ENCODE measurements around the gene TMEM134.
"Not testable (repeated sequence)": the region's sequence is repeated elsewhere in the genome, so short reads cannot be mapped to it uniquely, and the experiment has no call there.

The TMEM134 gene

DNA sequence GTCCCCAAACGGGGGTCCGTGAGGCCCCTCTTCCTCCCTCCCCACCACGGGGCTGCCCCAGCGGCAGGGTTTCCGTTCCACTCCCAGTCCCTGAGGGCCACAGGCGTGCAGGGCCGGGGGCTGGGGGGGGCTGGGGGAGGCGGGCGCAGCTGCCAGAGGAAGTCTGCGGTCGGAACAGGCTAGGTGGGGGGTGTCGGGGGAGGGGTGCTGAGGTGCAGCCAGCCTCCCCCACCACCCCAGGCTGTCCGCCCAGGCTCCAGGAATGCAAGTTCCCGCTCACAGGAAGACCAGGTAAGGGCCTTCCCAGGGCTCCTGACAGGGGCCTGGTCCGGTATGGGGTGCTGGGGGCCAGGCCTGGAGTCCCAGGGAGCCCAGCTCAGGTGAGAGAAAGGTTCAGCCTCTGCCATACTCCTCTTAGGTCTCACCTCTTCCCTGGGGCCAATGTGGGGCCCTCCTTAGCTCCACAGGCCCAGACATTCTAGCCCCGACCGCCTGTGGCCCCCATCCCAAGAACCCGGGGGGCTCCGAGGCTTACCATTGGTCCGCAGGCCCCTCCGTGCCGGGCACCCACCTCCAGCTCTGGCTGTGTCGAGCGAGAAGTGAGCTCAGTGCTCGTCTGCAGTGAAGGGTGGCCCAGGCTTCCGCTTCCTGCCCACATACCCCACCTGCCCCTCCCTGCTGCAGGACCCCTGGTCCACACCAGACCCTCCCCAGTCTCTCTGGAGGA lies 31.8 kb downstream of the TMEM134 start, which contains the start of gene PTPRCAP:
Gene PTPRCAP (minus strand): TSS at position 601 of the 727 bp plus-strand sequence. CDS start 63 bp downstream, at position 538.
- DNase-seq, result peak; percentile 62 to 84 (median 71)

DNA sequence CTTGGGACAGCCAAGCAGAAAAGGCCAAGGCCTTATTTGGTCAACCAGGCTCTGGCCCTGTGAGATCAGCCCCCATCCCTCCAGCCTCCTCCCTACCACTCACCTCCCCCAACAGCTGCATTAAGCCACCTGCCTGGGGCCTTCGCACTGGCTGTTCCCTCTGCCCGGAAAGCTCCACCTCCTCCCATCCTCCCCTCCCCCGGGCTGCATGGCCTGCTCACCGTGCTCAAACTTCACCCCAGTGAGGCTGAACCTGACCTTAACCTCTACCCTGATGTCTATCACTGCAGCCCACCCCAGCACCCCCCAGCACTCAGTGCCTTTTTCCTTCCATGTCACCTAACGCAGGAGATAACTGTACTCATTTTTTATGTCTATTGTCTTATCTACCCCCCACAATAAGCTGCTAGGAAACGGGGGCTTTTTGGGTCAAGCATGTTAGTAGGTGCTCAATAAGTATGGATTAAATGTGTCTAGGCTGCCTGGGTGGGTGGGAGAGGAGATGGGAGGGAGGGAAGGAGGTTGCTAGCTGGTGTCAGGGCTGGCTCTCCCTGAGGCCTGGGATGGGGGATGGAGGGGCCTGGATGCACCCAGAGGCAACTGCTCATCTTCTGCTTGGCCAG lies 32.5 kb downstream of the TMEM134 start:
- peak in 3 of 5 donors; percentile 47 to 84 (median 50) for DNase-seq

DNA sequence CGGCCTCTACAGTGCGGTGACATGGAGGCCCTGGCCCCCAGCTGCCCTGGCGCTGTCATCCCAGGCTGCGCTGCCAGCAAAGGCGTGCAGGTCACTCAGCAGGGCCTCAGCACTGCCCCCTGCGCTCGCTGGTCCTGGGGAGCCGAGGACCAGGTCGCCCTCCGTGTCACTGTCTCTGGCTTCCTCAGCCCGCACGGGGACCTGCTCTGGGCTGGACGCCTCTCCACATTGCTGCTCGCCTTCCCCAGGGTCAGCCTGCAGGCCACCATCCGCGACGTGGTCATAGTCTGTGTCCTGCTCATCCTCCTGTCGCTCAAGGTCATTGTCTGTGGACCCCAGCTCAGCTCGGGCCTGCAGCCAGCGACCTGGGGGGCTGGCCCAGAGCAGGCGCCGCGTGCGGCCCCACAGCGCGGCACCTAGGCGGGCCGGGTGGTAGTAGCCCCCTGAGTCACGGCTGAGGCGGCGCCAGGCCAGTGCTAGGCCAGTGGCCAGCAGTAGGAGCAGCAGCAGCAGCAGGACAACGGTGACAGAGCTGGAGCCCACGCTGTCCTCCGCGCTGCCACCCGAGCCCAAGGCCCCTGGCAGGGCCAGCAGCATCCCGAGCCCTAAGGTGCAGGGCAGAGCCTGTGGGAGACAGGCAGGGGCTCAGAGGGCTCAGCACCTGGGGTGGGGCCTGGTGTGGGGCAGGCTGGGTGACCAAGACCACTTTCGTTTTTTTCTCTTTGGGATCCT lies 33.2 kb downstream of the TMEM134 start:
- no peak for DNase-seq

DNA sequence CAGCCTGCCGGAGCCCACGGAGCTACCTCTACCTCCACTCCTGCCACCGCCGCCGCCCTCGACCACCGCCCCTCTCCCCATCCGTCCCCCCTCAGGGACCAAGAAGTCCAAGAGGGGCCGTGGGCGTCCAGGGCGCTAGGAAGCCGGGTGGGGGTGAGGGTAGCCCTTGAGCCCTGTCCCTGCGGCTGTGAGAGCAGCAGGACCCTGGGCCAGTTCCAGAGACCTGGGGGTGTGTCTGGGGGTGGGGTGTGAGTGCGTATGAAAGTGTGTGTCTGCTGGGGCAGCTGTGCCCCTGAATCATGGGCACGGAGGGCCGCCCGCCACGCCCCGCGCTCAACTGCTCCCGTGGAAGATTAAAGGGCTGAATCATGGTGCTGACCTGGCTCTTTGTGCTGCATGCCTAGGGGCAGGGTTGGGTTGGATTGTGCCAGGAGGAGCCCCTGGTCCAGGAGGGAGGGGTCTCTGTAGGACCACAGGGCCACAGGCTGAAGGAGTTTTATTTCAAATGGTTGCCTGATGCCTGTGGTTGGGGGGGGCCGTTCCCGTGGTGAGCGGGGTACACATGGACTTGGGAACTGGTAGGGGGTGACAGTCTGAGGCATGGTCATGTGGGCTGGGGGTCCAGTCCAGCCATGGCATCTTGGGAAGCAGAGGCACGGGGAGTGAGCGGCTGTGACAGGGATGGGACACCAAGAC lies 33.9 kb downstream of the TMEM134 start:
- no peak for DNase-seq

DNA sequence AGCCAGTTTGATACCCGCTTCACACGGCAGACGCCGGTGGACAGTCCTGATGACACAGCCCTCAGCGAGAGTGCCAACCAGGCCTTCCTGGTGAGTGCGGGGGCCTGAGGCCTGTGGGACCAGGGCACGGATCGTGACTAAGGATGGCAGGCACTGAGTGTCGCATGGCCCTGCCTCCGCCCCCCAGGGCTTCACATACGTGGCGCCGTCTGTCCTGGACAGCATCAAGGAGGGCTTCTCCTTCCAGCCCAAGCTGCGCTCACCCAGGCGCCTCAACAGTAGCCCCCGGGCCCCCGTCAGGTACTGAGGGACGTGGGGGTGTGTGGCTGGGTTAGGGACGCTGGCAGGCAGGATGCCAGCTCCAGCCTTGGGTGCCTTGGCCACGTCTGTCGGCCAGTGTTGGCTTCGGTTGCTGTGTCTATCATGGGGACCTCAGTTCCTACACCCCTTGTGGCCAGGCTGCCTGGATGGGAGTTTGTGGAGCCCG lies 34.6 kb downstream of the TMEM134 start:
- DNase-seq, result no peak

DNA sequence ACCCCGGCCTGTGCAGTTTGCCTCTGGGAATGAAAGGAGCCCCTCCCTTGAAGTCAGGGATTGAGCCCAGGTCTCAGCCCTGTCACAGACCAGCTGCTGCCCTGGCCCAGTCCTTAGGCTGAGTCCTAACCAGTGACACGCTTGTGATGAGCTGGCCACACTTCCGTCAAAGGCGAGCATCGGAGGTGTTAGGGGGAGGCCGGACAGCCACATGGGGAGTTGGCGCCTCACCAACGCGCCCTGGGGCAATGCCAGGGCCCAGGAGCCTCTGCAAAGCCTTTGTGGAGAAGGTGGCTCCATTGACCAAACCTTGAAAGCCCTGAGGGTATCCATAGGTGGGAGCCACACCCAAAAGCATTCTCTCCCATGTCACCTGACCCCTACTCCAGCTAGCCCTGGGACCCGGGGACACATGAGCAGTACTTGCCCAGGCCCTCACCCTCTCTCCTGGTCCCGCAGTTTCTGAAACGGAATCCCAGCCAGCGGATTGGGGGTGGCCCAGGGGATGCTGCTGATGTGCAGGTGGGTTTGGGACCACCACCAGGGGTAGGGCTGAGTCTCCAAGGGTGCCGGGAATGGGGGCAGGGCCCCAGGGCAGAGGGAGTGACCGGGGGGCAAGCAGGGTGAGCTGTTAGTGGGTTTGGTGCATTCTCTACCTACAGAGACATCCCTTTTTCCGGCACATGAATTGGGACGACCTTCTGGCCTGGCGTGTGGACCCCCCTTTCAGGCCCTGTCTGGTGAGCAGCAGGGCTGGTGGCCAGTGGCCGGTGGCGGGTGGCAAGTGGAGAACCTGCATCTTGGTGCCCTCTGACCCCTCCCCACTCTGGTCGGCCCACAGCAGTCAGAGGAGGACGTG lies 35.3 kb downstream of the TMEM134 start:
- DNase-seq, result no peak

DNA sequence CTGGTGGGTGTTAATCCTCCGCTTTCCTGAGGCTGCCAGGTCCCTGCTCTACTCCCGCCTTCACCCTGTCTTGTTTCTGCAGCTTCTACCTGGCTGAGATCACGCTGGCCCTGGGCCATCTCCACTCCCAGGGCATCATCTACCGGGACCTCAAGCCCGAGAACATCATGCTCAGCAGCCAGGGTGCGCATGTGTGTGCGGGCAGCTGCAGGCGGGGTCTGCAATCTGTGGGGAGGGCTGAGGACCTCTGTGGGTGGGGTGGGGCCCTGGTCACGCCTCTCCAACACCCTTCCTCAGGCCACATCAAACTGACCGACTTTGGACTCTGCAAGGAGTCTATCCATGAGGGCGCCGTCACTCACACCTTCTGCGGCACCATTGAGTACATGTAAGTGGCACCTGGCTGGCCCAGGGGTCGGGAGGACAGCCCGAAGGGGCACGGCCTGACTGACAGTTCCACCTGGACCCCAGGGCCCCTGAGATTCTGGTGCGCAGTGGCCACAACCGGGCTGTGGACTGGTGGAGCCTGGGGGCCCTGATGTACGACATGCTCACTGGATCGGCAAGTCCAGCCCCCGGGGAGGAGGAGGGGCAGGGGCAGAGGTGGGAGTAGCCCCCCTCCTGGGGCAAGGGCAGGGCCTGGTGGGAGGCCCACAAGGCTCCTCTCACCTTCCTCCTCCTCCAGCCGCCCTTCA lies 36.2 kb downstream of the TMEM134 start:
- DNase-seq, result no peak

DNA sequence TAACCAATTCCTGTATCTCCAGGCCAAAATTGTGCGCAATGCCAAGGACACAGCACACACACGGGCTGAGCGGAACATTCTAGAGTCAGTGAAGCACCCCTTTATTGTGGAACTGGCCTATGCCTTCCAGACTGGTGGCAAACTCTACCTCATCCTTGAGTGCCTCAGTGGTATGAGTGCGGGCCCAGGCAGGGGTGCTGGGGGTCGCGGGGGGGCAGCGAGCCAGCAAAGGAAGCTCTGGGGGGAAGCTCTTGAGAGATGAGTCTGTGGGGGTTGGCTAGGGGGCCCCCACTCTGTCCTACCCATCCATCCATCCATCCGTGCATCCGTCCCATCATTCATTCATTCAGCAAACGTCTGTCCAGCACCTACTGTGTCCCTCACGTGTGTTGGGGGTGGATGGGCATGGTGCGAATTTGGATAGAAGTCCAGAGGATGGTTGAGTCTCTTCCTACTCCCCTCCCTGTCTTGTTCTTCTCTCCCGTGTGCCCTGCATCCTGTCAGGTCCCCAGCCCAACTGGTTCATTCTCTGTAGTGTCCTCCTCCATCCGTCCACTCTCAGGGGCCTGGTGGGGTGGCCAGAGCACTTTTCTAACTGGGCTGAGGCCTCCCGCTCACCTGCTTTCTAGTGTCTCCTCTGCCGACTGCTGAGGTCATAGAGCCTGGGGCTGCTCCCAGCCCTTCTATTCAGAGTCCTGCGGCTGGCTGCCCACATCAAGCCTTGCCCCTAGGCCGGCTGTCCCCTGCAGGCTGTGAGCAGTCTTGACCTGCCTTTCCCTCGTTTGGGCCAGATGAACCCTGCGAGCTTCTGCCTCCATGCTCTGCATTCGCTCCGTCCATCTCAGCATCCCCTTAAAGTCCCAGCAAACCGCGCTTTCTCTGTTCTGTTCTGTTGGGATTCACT lies 37.5 kb downstream of the TMEM134 start:
- DNase-seq, result no peak

DNA sequence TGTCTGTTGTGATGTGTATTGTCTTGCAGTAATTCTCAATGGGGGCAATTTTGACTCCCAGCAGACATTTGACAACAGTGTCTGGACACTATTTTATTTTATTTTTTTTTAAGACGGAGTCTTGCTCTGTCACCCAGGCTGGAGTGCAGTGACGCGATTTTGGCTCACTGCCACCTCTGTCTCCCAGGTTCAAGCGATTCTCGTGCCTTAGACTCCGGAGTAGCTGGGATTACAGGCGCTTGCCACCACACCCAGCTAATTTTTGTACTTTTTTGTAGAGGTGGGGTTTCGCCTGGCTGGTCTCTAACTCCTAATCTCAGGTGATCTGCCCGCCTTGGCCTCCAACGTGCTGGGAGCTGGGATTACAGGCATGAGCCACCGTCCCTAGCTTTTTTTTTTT lies 39.3 kb downstream of the TMEM134 start:
- no peak for DNase-seq

DNA sequence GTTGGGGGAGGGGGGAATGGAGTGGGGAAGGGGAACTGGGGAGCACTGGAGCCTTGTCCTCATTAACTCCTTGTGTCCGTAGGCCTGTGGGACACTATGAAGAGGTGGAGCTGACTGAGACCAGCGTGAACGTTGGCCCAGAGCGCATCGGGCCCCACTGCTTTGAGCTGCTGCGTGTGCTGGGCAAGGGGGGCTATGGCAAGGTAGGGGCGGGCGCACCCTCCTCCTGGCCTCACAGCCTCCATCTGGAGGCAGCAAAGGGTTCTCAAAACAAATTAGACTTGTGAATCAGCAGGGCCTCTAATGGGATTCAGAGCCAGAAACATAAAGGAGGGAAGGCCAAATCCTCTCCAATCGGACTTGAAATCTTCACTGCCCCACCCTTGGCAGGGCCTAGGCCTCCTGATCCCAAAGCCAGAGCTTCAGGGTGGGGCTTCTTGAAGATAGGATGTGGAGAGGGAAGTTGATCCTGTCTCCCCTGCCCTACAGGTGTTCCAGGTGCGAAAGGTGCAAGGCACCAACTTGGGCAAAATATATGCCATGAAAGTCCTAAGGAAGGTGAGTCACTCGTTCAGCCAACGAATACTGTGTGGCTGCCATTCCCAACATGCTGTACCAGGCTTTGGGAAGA lies 39.9 kb downstream of the TMEM134 start:
- DNase-seq, result no peak

DNA sequence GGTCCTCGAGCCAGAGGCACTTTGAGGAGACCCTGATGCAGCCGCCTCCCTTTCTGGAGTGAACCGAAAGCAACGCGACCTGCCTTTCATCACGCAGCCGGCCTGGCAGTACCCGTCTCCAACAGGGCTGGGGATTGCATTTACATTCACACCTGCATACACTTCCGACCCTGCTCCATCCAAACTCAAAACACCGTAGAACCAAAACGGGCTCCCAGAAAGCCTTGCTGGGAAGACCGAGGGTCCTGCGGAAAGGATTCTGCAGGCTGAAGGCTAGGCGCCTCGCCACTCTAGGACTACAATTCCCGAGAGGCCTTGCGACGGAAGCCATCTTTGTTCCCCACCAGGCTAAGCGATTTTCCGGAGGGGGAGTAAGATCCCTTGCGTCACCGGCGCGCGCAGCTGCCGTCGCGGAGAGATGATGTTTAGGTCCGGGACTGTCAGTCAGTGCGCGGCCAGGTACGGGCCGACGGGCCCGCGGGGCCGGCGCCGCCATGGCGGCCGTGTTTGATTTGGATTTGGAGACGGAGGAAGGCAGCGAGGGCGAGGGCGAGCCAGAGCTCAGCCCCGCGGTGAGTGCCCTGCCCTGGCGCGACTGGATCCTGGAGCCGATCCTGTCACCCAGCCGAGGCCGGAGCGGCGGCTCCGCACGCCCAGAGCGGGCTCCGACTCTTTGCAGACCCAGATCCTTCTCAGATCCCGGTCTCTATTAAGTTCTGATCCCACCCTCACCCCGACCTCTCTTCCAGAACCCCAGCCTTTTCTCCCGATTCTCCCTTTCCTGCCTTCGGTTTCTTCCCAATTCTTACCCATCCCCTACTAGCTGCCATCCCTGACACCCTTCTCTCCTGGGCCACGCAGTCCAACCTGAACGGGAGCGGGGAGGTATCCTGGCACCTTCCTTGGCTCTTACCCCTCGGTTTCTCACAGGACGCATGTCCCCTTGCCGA lies 40.7 kb downstream of the TMEM134 start, which contains the start of gene RPS6KB2:
Gene RPS6KB2 (plus strand): TSS at position 443 of the 950 bp plus-strand sequence. CDS start 52 bp downstream, at position 495.
- peak; percentile 96 to 99 (median 97) for DNase-seq

DNA sequence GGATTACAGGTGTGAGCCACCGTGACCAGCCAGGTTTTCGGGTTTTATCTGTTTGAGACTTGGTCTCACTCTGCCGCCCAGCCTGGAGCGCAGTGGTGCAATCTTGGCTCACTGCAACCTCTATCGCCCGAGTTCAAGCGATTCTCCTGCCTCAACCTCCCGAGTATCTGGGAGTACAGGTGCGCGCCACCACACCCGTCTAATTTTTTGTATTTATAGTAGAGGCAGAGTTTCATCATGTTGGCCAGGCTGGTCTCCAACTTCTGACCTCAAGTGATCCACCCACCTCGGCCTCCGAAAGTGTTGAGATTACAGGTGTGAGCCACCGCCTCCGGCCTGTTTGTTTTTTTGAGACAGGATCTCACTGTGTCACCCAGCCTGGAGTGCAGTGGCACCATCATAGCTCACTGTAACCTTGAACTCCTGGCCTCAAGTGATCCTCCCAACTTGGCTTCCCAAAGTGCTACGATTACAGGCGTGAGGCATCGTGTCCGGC lies 41.6 kb downstream of the TMEM134 start:
- DNase-seq, result not testable (repeated sequence)

DNA sequence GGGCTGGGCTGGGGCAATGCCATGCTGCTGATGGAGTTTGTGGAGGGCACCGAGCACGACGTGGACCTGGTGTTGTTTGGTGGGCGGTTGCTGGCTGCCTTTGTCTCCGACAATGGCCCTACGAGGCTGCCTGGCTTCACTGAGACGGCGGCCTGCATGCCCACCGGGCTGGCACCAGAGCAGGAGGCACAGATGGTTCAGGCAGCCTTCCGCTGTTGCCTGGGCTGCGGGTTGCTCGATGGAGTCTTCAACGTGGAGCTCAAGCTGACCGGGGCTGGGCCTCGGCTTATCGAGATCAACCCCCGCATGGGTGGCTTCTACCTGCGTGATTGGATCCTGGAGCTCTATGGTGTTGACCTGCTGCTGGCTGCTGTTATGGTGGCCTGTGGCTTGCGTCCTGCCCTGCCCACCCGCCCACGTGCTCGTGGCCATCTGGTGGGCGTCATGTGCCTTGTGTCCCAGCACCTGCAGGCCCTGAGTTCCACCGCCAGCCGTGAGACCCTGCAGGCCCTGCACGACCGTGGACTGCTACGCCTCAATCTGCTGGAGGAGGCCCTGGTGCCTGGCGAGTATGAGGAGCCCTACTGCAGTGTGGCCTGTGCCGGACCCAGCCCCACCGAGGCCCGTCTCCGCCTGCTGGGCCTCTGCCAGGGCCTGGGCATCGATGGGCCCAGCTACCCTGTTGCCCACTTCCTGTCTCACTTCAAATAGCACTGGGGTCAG lies 45.0 kb downstream of the TMEM134 start:
- DNase-seq, result no peak

DNA sequence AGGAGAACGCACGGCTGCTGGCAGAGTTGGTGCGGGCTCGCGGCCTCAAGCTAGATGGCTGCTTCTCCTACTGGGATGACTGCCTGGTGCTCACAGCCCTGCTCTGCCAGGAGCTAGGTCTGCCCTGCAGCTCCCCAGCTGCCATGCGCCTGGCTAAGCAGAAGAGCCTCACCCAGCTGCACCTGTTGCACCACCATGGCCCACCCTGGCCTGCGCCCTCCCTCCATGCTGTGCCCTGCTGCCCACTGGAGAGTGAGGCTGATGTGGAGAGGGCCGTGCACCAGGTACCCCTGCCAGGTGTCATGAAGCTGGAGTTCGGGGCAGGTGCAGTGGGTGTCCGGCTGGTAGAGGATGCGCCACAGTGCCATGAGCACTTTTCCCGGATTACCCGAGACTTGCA lies 45.6 kb downstream of the TMEM134 start:
- no peak for DNase-seq

DNA sequence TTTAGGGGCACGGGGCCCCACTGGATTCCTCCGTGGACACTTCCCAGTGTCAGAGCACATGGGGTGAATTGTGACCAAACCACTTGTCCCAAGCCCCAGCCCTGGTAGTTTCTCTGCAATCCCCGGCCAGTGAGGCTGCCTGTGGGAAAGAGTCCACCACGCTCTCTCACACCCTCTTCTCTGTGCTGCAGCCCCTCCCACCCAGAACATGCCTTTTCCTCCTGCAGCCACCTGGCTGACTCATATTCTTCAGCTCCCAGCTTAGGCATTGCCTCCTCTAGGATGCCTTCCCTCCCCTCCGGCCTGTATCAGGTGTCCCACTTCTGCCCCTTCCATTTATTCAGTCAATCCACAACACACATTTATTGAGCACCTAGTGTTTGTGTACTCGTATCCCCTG lies 46.2 kb downstream of the TMEM134 start:
- DNase-seq, result no peak

DNA sequence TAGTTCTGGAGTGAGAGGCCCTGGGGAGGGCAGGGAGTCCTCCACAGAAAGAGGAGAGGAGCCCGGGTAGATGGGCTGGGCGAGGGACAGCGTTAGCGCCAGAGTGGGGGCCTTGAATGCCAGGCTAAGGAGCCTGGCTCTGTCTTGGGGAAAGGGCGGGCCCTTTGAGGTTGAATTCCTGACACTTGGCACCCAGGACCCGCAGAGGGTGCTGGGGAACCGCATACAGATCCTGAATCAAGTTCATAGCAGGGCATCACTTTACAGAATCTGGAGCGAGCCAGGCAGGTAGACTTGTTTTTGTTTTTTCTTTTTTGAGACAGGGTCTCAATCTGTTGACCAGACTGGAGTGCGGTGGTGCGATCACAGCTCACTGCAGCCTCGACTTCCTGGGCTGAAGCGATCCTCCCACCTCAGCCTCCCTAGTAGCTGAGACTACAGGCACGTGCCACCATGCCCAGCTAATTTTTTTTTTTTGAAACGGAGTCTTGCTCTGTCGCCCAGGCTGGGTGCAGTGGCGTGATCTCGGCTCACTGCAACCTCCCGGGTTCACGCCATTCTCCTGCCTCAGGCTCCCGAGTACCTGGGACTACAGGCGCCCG lies 47.5 kb downstream of the TMEM134 start:
- no peak for DNase-seq

Measured in T-helper 1 cell (primary cell).